Astrocyte (in vitro differentiated cells and primary cell): ENCODE results near the gene GPR63. TPM values are rescaled to one million over a fixed set of nuclear protein-coding genes. Genes with fewer than 3 reads are reported as not detected.

Source experiments
- DNase-seq: peaks from one replicate; pipeline ENCODE4 v3.0.0-alpha.2; 2010; ENCODE audit warnings: low read depth
- FAIRE-seq: peaks from 2 replicates; lab custom pipeline; 2011; peaks lifted over from hg19 to GRCh38; lab: Jason Lieb, UNC
- H2AFZ ChIP-seq: 2 replicates; pipeline ENCODE4 v1.6.0; 2012; ENCODE audit warnings: low read depth, low read length, inconsistent platforms
- H3K27ac ChIP-seq: 2 replicates; pipeline ENCODE4 v1.5.1; 2011; ENCODE audit warnings: low read depth, low read length, inconsistent platforms
- H3K27me3 ChIP-seq: 2 replicates; pipeline ENCODE4 v1.6.0; 2011; ENCODE audit warnings: low read length, inconsistent platforms; ENCODE audit not compliant: insufficient read depth
- H3K36me3 ChIP-seq: 2 replicates; pipeline ENCODE4 v1.5.1; 2011; ENCODE audit warnings: low read length, inconsistent platforms; ENCODE audit not compliant: insufficient read depth
- H3K4me1 ChIP-seq: 2 replicates; pipeline ENCODE4 v1.5.1; 2011; ENCODE audit warnings: low read length, inconsistent platforms; ENCODE audit not compliant: insufficient read depth
- H3K4me2 ChIP-seq: 2 replicates; pipeline ENCODE4 v1.6.0; 2012; ENCODE audit warnings: low read length, inconsistent platforms
- H3K4me3 ChIP-seq: 2 replicates; pipeline ENCODE4 v1.5.1; 2011; ENCODE audit warnings: low read depth, mild to moderate bottlenecking, low read length, inconsistent platforms; ENCODE audit not compliant: insufficient read depth
- H3K79me2 ChIP-seq: 2 replicates; pipeline ENCODE4 v1.6.0; 2012; ENCODE audit warnings: mild to moderate bottlenecking, low read length, inconsistent platforms; ENCODE audit not compliant: insufficient read depth
- H3K9ac ChIP-seq: 2 replicates; pipeline ENCODE4 v1.6.0; 2012; ENCODE audit warnings: mild to moderate bottlenecking, low read length, inconsistent platforms
- H3K9me3 ChIP-seq: 2 replicates; pipeline ENCODE4 v1.5.1; 2012; ENCODE audit warnings: low read depth, mild to moderate bottlenecking, low read length, inconsistent platforms; ENCODE audit not compliant: insufficient read depth
- H4K20me1 ChIP-seq: 2 replicates; pipeline ENCODE4 v1.6.0; 2012; ENCODE audit warnings: low read length, inconsistent platforms; ENCODE audit not compliant: insufficient read depth
- H3K27ac Mint-ChIP-seq: one replicate; pipeline ENCODE4 v1.8.0; 2021; ENCODE audit warnings: mild to moderate bottlenecking, mixed read lengths; ENCODE audit not compliant: unreplicated experiment
- H3K27me3 Mint-ChIP-seq: one replicate; pipeline ENCODE4 v1.8.0; 2021; ENCODE audit warnings: low read depth, mixed read lengths; ENCODE audit not compliant: unreplicated experiment
- H3K36me3 Mint-ChIP-seq: one replicate; pipeline ENCODE4 v1.8.0; 2021; ENCODE audit warnings: low read depth, mixed read lengths; ENCODE audit not compliant: unreplicated experiment
- H3K4me1 Mint-ChIP-seq: one replicate; pipeline ENCODE4 v1.8.0; 2021; ENCODE audit warnings: low read depth, mixed read lengths; ENCODE audit not compliant: unreplicated experiment
- H3K4me3 Mint-ChIP-seq: one replicate; pipeline ENCODE4 v1.8.0; 2021; ENCODE audit warnings: mild to moderate bottlenecking, moderate library complexity, mixed read lengths; ENCODE audit not compliant: unreplicated experiment
- H3K9me3 Mint-ChIP-seq: one replicate; pipeline ENCODE4 v1.8.0; 2021; ENCODE audit warnings: mild to moderate bottlenecking, mixed read lengths; ENCODE audit not compliant: unreplicated experiment
- CTCF ChIP-seq: IDR thresholded peaks from 2 replicates; pipeline ENCODE4 v1.5.1; 2011; ENCODE audit warnings: low read depth, mild to moderate bottlenecking, inconsistent platforms, low read length, moderate library complexity; ENCODE audit not compliant: insufficient read depth
- EZH2 ChIP-seq: IDR thresholded peaks from 2 replicates; pipeline ENCODE4 v1.6.1; 2012; ENCODE audit warnings: mild to moderate bottlenecking, low read length, inconsistent platforms; ENCODE audit not compliant: insufficient read depth
- total RNA-seq: library from RNA; stranded (reverse); gene quantifications from 2 replicates; pipeline ENCODE4 v1.2.1, GENCODE V29; 2021

Gene GPR63
- total RNA-seq, 1 donor from 2014 or later = 1.8 TPM

- Mint-ChIP-seq H3K27ac (no peak overlapping the region), H3K9me3 (peaks cover 6% of the 10 kb centered on the region), H3K36me3 (no peaks in the 10 kb centered on the region), H3K4me1 (peaks cover 1% of the 10 kb centered on the region), H3K27me3 (no peaks in the 10 kb centered on the region), H3K4me3 (no peak overlapping the region)
- FAIRE-seq (no peak), DNase-seq (no peak)
- TF ChIP-seq CTCF (no peak), EZH2 (no peak)
- Histone ChIP-seq H3K4me3 (no peak overlapping the region), H3K9me3 (no peaks in the 10 kb centered on the region), H3K79me2 (no peaks in the 10 kb centered on the region), H3K9ac (no peak overlapping the region), H2AFZ (no peak overlapping the region), H4K20me1 (no peaks in the 10 kb centered on the region), H3K4me2 (no peak overlapping the region), H3K36me3 (no peaks in the 10 kb centered on the region), H3K4me1 (no peaks in the 10 kb centered on the region), H3K27me3 (no peaks in the 10 kb centered on the region), H3K27ac (no peak overlapping the region)
Measured at GRCh38 chr6:96789871-96790270, 47.4 kb downstream of the GPR63 start.

GRCh38 chr6:96787846-96788580, 49.3 kb downstream of the GPR63 start:
- peaks cover 6% of the 10 kb centered on the region for H3K9me3 Mint-ChIP-seq
- no peak overlapping the region for H3K9ac ChIP-seq
- H3K4me3 Mint-ChIP-seq = no peak overlapping the region
- no peaks in the 10 kb centered on the region for H3K79me2 ChIP-seq
- H3K27ac ChIP-seq = no peak overlapping the region
- TF ChIP-seq CTCF (no peak), EZH2 (no peak)
- H3K4me1 Mint-ChIP-seq = no peaks in the 10 kb centered on the region
- H3K9me3 ChIP-seq = no peaks in the 10 kb centered on the region
- H3K36me3 Mint-ChIP-seq = no peaks in the 10 kb centered on the region
- no peak for FAIRE-seq
- no peak overlapping the region for H2AFZ ChIP-seq
- no peaks in the 10 kb centered on the region for H3K27me3 Mint-ChIP-seq
- no peak overlapping the region for H3K4me3 ChIP-seq
- H3K4me1 ChIP-seq = no peaks in the 10 kb centered on the region
- H4K20me1 ChIP-seq = no peaks in the 10 kb centered on the region
- no peaks in the 10 kb centered on the region for H3K27me3 ChIP-seq
- no peak overlapping the region for H3K4me2 ChIP-seq
- H3K36me3 ChIP-seq = no peaks in the 10 kb centered on the region
- no peak overlapping the region for H3K27ac Mint-ChIP-seq
- DNase-seq = no peak

- Mint-ChIP-seq H3K27me3 (no peaks in the 10 kb centered on the region), H3K4me3 (no peak overlapping the region), H3K4me1 (no peaks in the 10 kb centered on the region), H3K36me3 (no peaks in the 10 kb centered on the region), H3K9me3 (peaks cover 6% of the 10 kb centered on the region), H3K27ac (no peak overlapping the region)
- TF ChIP-seq EZH2 (no peak), CTCF (no peak)
- Histone ChIP-seq H3K27ac (no peak overlapping the region), H3K4me1 (no peaks in the 10 kb centered on the region), H3K9ac (no peak overlapping the region), H3K79me2 (no peaks in the 10 kb centered on the region), H2AFZ (no peak overlapping the region), H3K36me3 (no peaks in the 10 kb centered on the region), H3K27me3 (no peaks in the 10 kb centered on the region), H3K9me3 (no peaks in the 10 kb centered on the region), H3K4me3 (no peak overlapping the region), H3K4me2 (no peak overlapping the region), H4K20me1 (no peaks in the 10 kb centered on the region)
- DNase-seq = no peak
- FAIRE-seq = no peak
Measured at GRCh38 chr6:96786336-96786735, 50.9 kb downstream of the GPR63 start.
